HuH-7.5 (cell line): Measurements from ENCODE around the gene CD36.
"Not testable (repeated sequence)": the region's sequence is repeated elsewhere in the genome, so short reads cannot be mapped to it uniquely, and the experiment has no call there.

Source experiments
- DNase-seq: peaks from one replicate; pipeline ENCODE4 v3.0.0; 2011; ENCODE audit warnings: low spot score

Gene CD36

GRCh38 chr7:80654887-80655340 is 16.5 kb downstream of the CD36 start:
- no peak for DNase-seq

- no peak for DNase-seq
Observed at GRCh38 chr7:80656029-80656428, 17.6 kb downstream of the CD36 start.

- no peak for DNase-seq
Observed at GRCh38 chr7:80659120-80660055, 20.9 kb downstream of the CD36 start.

- DNase-seq = no peak
Observed at GRCh38 chr7:80660939-80661338, 22.5 kb downstream of the CD36 start.

- no peak for DNase-seq
Observed at GRCh38 chr7:80661729-80662128, 23.3 kb downstream of the CD36 start.

GRCh38 chr7:80662252-80662651 is 23.8 kb downstream of the CD36 start:
- DNase-seq = no peak

GRCh38 chr7:80665526-80665925 is 27.1 kb downstream of the CD36 start:
- no peak for DNase-seq

GRCh38 chr7:80666376-80666775 is 27.9 kb downstream of the CD36 start:
- DNase-seq = no peak

GRCh38 chr7:80669367-80669766 is 30.9 kb downstream of the CD36 start:
- not testable (repeated sequence) for DNase-seq

- no peak for DNase-seq
Observed at GRCh38 chr7:80671744-80672143, 33.3 kb downstream of the CD36 start.

- no peak for DNase-seq
Observed at GRCh38 chr7:80675090-80675489, 36.6 kb downstream of the CD36 start.

GRCh38 chr7:80676404-80676803 is 38.0 kb downstream of the CD36 start:
- DNase-seq = no peak

GRCh38 chr7:80677629-80678028 is 39.2 kb downstream of the CD36 start:
- no peak for DNase-seq

GRCh38 chr7:80678707-80679106 is 40.3 kb downstream of the CD36 start:
- no peak for DNase-seq

- DNase-seq = no peak
Observed at GRCh38 chr7:80679921-80680907, 41.8 kb downstream of the CD36 start.

GRCh38 chr7:80681272-80681885 is 42.9 kb downstream of the CD36 start:
- DNase-seq = no peak

- no peak for DNase-seq
Observed at GRCh38 chr7:80682744-80683143, 44.3 kb downstream of the CD36 start.

GRCh38 chr7:80686576-80686975 is 48.1 kb downstream of the CD36 start:
- no peak for DNase-seq

GRCh38 chr7:80699045-80699638 is 60.7 kb downstream of the CD36 start:
- no peak for DNase-seq

- DNase-seq = no peak
Observed at GRCh38 chr7:80699721-80700256, 61.3 kb downstream of the CD36 start.

GRCh38 chr7:80703272-80703671 is 64.8 kb downstream of the CD36 start:
- DNase-seq = no peak
